Measurements from ENCODE around the gene TMCO5A. TPM values are rescaled to one million over a fixed set of nuclear protein-coding genes. Genes with fewer than 3 reads are reported as not detected.

TMCO5A gene
- total RNA-seq (2021; fragmentation: NEBNext Ultra II Directional; extraction: Animal tissue kit (Norgen Biotek cat#: 25700)) (not detected in 2 replicates), polyA plus RNA-seq (2011; rRNA removed) (not detected in 2 replicates), polyA minus RNA-seq (2011; rRNA and poly(A)+ RNA removed) (not detected in 2 replicates)
- not detected for polyA plus RNA-seq (2011; cell fraction: cytosol; rRNA removed)
- polyA plus RNA-seq (2011; cell fraction: nucleus; rRNA removed): not detected
- polyA plus RNA-seq (2012, experiment 1 of 2): not detected in 4 replicates
- not detected for polyA plus RNA-seq (2012, experiment 2 of 2)
- not detected for polyA plus RNA-seq (2013, experiment 1 of 2)
- polyA plus RNA-seq (2013, experiment 2 of 2): not detected
- polyA minus RNA-seq (2011; cell fraction: cytosol; rRNA and poly(A)+ RNA removed): not detected
- polyA minus RNA-seq (2011; cell fraction: nucleus; rRNA and poly(A)+ RNA removed): not detected
- long read RNA-seq, experiment 1: 0 reads
- long read RNA-seq, experiment 2: 0 reads

DNA sequence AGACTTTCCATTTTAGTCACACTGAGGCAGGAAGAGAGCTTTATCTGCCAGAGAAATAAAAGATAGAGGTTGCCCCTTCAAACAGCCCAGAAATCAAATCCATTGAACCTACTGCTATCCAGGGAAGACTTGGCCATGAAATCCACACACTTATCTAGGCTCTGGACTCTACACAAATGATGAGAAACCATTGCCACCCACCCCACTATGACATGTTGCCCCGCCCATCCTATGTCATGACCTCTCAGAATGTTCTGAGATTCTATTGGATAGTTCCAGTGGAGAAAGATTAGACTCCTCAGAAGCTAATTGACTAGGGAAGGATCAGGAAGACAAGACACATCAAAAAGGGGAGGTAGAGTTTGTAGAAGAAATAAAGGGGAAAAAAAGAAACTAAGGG lies at the start of gene TMCO5A:
Gene TMCO5A (plus strand): TSS at position 301 of the 400 bp plus-strand sequence. CDS start 1,684 bp downstream, outside the sequence.
- H2BK15ac ChIP-seq (ENCODE audit: low read length): no peak within 1 kb of the TSS
- H4K5ac ChIP-seq (ENCODE audit: insufficient read length, low read depth, low read length): no peak within 1 kb of the TSS
- no peaks in the 10 kb centered on the region for H3K36me3 ChIP-seq (ENCODE audit: control insufficient read depth in 2 of 4, insufficient read depth in 4 of 4, low read length in 3 of 4)
- DNase-seq (ENCODE audit: low read depth in 1 of 2, low spot score in 2 of 2): no peak
- no peak within 1 kb of the TSS for H3K9ac ChIP-seq (replicated peaks in 1 of 4; ENCODE audit: extremely low read depth in 1 of 4, low read depth in 3 of 4, low read length in 3 of 4)
- H3K23me2 ChIP-seq (ENCODE audit: low read depth, low read length): no peaks in the 10 kb centered on the region
- ChIA-PET POLR2A (ENCODE audit: partially characterized antibody) (no interaction called here), CTCF (ENCODE audit: partially characterized antibody) (no interaction called here)
- no peaks in the 10 kb centered on the region for H3K9me3 ChIP-seq (ENCODE audit: insufficient read depth in 2 of 2, low read depth in 1 of 2, low read length in 1 of 2)
- no peak within 1 kb of the TSS for H2BK20ac ChIP-seq (ENCODE audit: low read length)
- H4K8ac ChIP-seq (ENCODE audit: extremely low read depth, insufficient read depth, low read length): no peak within 1 kb of the TSS
- no peaks in the 10 kb centered on the region for H4K20me1 ChIP-seq (replicated peaks in 1 of 2; ENCODE audit: control insufficient read depth in 1 of 2, insufficient read depth in 2 of 2, low read length in 2 of 2)
- no peak within 1 kb of the TSS for H3K56ac ChIP-seq (replicated peaks; ENCODE audit: insufficient read length, low read depth, low read length)
- H3K27me3 ChIP-seq (replicated peaks in 1 of 4; ENCODE audit: control insufficient read depth in 3 of 4, extremely low read depth in 1 of 4, insufficient read depth in 3 of 4, low read length in 3 of 4): no peaks in the 10 kb centered on the region
- no peak within 1 kb of the TSS for H2AK5ac ChIP-seq (ENCODE audit: low read depth, low read length)
- no peaks in the 10 kb centered on the region for H3K79me1 ChIP-seq (ENCODE audit: low read depth, low read length)
- H3K27ac ChIP-seq (ENCODE audit: low read depth, low read length): no peak within 1 kb of the TSS
- H3K4me2 ChIP-seq (ENCODE audit: insufficient read depth in 1 of 2, low read depth in 2 of 2, low read length in 2 of 2): no peak within 1 kb of the TSS
- H3K14ac ChIP-seq (ENCODE audit: insufficient read length): no peak within 1 kb of the TSS
- no peak within 1 kb of the TSS for H2BK5ac ChIP-seq (ENCODE audit: low read depth, low read length)
- no peak within 1 kb of the TSS for H3K18ac ChIP-seq (ENCODE audit: extremely low read depth, low read length)
- H4K91ac ChIP-seq (replicated peaks; ENCODE audit: insufficient read length, low read length): no peak within 1 kb of the TSS
- peaks cover 0 to under 1% (median 0%) of the 10 kb centered on the region in 4 experiments; a peak in 1 of 7 replicates for H3K4me1 ChIP-seq (replicated peaks in 1 of 4; ENCODE audit: control insufficient read depth in 3 of 4, insufficient read depth in 4 of 4, low read length in 3 of 4)
- H2AFZ ChIP-seq (ENCODE audit: low read length): no peak within 1 kb of the TSS
- H3K23ac ChIP-seq (ENCODE audit: insufficient read length): no peak within 1 kb of the TSS
- H3K4ac ChIP-seq (replicated peaks; ENCODE audit: insufficient read length, low read depth, low read length): no peak within 1 kb of the TSS
- H2BK120ac ChIP-seq (replicated peaks; ENCODE audit: low read depth, low read length): no peak within 1 kb of the TSS
- WGBS, 2 experiments (ENCODE audit: extremely low coverage in 1 of 2, insufficient coverage in 1 of 2, insufficient read length in 1 of 2, insufficient replicate concordance in 2 of 2, low coverage in 1 of 2, low lambda C conversion rate in 2 of 2, missing lambda C conversion rate in 1 of 2): 82% methylated on average over 1 of the region's 1 CpG; no CpG with 5 or more reads in 1 of the 2 experiments
- no peaks in the 10 kb centered on the region for H3K79me2 ChIP-seq (ENCODE audit: control insufficient read depth in 1 of 2, insufficient read depth in 2 of 2, low read length in 2 of 2)
- no peak within 1 kb of the TSS for H3K4me3 ChIP-seq (ENCODE audit: extremely low read depth in 1 of 4, insufficient read depth in 2 of 4, low read depth in 3 of 4, low read length in 4 of 4)
- no peak for FAIRE-seq
- no peak within 1 kb of the TSS for H2BK12ac ChIP-seq (ENCODE audit: low read depth, low read length)
- TF ChIP-seq SIN3A (conservative IDR thresholded peaks at IDR 0.05 in 1 of 2, IDR thresholded peaks at IDR 0.05 in 1 of 2; ENCODE audit: low read depth in 1 of 2, low read length in 2 of 2) (no peak), CHD2 (IDR thresholded peaks at IDR 0.05; ENCODE audit: low read length) (no peak), HDAC6 (IDR thresholded peaks at IDR 0.05; ENCODE audit: low read depth, low read length) (no peak), NANOG (IDR thresholded peaks at IDR 0.05; ENCODE audit: insufficient read depth, low read depth, low read length, poor library complexity, severe bottlenecking) (no peak), SRF (IDR thresholded peaks at IDR 0.05; ENCODE audit: low read depth, low read length) (no peak), RFX5 (IDR thresholded peaks at IDR 0.05; ENCODE audit: borderline replicate concordance, low read depth, low read length) (no peak), KDM4A (IDR thresholded peaks at IDR 0.05; ENCODE audit: low read depth, low read length, severe bottlenecking) (no peak), BCL11A (IDR thresholded peaks at IDR 0.05; ENCODE audit: low read depth in 2 of 2, low read length in 2 of 2) (no peak), RBBP5 (IDR thresholded peaks at IDR 0.05; ENCODE audit: borderline replicate concordance, low read depth, low read length) (no peak), SIX5 (IDR thresholded peaks at IDR 0.05; ENCODE audit: low read depth, low read length) (no peak), RAD21 (IDR thresholded peaks at IDR 0.05 in 1 of 2, conservative IDR thresholded peaks at IDR 0.05 in 1 of 2; ENCODE audit: low read depth in 2 of 2, low read length in 2 of 2) (no peak), CBX8 (IDR thresholded peaks at IDR 0.05; ENCODE audit: borderline replicate concordance, low read depth, low read length) (no peak), CHD1 (IDR thresholded peaks at IDR 0.05; ENCODE audit: low read depth, low read length) (no peak)

Measured in H1 (cell line).